BE2C (cell line): ENCODE data around the gene NCOA6.
A peak's percentile ranks its signal among the peaks of the same experiment; 100 is the strongest.

ENCODE experiments used
- DNase-seq: peaks from one replicate; pipeline ENCODE4 v3.0.0-alpha.2; 2020
- H3K27me3 ChIP-seq: fragments of 250-450 bp; sonication (Bioruptor Pico); 2 replicates; pipeline ENCODE4 v1.5.1; 2020; ENCODE audit warnings: mild to moderate bottlenecking
- H3K36me3 ChIP-seq: fragments of 250-450 bp; sonication (Bioruptor Pico); 2 replicates; pipeline ENCODE4 v1.5.1; 2020; ENCODE audit warnings: mild to moderate bottlenecking
- H3K4me1 ChIP-seq: fragments of 250-450 bp; sonication (Bioruptor Pico); 2 replicates; pipeline ENCODE4 v1.5.1; 2020
- H3K4me3 ChIP-seq: 2 replicates; pipeline ENCODE4 v1.5.1; 2011; ENCODE audit warnings: low read depth, low read length
- H3K9me3 ChIP-seq: fragments of 250-450 bp; sonication (Bioruptor Pico); 2 replicates; pipeline ENCODE4 v1.5.1; 2020
- CTCF ChIP-seq: IDR thresholded peaks from 2 replicates; pipeline ENCODE4 v1.5.1; 2012; ENCODE audit warnings: mild to moderate bottlenecking, low read depth, low read length

NCOA6 gene

DNA sequence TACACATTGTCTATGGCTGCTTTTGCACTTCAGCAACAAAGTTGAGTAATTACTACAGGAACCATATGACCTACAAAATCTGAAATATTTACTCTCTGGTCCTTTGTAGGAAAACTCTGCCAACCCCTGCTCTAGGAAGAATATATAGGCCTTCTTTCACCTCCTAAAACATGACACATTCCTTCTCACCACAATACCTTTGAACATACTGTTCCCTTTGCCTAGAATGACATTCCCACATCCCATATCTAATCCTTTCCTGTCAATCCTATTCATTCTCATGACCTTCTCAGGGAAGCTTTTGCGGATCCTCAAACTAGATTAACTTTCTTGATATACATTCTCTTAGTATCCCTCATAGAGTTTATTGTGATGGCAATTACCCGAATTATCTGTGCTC, 18.0 kb upstream of the NCOA6 start:
- H3K27me3 ChIP-seq = no peaks in the 10 kb centered on the region; the same call in none of the 2 replicates
- no peak overlapping the region for H3K4me3 ChIP-seq
- TF ChIP-seq CTCF = no peak
- peaks cover 3% of the 10 kb centered on the region; the same call in 1 of the 2 replicates for H3K9me3 ChIP-seq
- no peaks in the 10 kb centered on the region for H3K36me3 ChIP-seq
- no peak for DNase-seq
- H3K4me1 ChIP-seq = no peaks in the 10 kb centered on the region

DNA sequence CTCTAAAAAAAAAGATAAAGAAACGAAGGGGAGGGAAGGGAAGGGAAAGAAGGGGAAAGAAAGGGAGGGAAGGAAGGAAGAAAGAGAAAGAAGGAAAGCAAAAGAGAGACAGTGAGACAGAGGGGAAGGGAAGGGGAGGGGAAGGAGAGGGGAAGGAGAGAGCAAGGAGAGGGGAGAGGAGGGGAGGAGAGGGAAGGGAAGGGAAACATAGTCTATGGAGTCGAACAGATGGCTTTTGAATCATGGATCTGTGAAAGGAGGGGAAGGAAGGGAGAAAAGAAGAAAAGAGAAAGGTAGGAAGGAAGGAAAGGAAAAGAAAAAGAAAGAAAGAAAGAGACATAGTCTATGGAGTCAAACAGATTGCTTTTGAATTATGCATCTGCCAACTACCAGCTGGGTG, 16.7 kb upstream of the NCOA6 start:
- H3K9me3 ChIP-seq = peaks cover 3% of the 10 kb centered on the region; the same call in 1 of the 2 replicates
- no peak for TF ChIP-seq CTCF
- no peak for DNase-seq
- no peaks in the 10 kb centered on the region for H3K36me3 ChIP-seq
- no peak overlapping the region for H3K4me3 ChIP-seq
- H3K4me1 ChIP-seq = no peaks in the 10 kb centered on the region
- no peaks in the 10 kb centered on the region; the same call in none of the 2 replicates for H3K27me3 ChIP-seq

GRCh38 chr20:34834459-34834893, 9.0 kb upstream of the NCOA6 start:
- Histone ChIP-seq H3K27me3 (peaks cover 23% of the 10 kb centered on the region), H3K36me3 (no peaks in the 10 kb centered on the region), H3K4me1 (no peaks in the 10 kb centered on the region), H3K4me3 (peak overlapping the region; percentile 39), H3K9me3 (no peaks in the 10 kb centered on the region)
- no peak for DNase-seq
- TF ChIP-seq CTCF = peak; percentile 32; the same call in 1 of the 2 replicates

DNA sequence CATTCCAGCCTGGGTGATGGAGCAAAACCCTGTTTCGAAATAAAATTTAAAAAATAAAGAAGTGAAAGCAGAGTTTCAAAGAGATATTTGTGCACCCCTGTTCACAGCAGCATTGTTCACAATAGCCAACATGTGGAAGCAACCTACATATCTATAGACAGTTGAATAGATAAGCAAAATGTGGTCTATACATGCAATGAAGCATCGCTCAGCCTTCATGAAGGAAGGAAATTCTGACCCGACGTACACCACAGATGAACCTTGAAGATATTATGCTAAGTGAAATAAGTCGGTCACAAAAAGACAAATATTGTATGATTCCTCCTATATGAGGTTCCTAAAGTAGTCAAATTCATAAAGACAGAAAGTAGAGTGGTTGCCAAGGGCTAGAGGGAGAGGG, 6.5 kb upstream of the NCOA6 start:
- no peak for DNase-seq
- H3K27me3 ChIP-seq = peaks cover 23% of the 10 kb centered on the region
- no peaks in the 10 kb centered on the region for H3K4me1 ChIP-seq
- H3K9me3 ChIP-seq = no peaks in the 10 kb centered on the region
- TF ChIP-seq CTCF = no peak
- H3K36me3 ChIP-seq = no peaks in the 10 kb centered on the region
- H3K4me3 ChIP-seq = no peak overlapping the region

GRCh38 chr20:34829191-34829590, 3.7 kb upstream of the NCOA6 start:
- peaks cover 23% of the 10 kb centered on the region for H3K27me3 ChIP-seq
- H3K36me3 ChIP-seq = no peaks in the 10 kb centered on the region
- DNase-seq = no peak
- no peaks in the 10 kb centered on the region for H3K9me3 ChIP-seq
- H3K4me3 ChIP-seq = no peak overlapping the region
- TF ChIP-seq CTCF = no peak
- H3K4me1 ChIP-seq = no peaks in the 10 kb centered on the region

GRCh38 chr20:34824806-34825529, 483 bp downstream of the NCOA6 start:
- H3K27me3 ChIP-seq = no peaks in the 10 kb centered on the region; the same call in 1 of the 2 replicates

More at GRCh38 chr20:34824806-34825529, 483 bp downstream of the NCOA6 start:
- Histone ChIP-seq H3K36me3 (no peaks in the 10 kb centered on the region), H3K9me3 (no peaks in the 10 kb centered on the region), H3K4me1 (no peaks in the 10 kb centered on the region), H3K4me3 (peak overlapping the region; percentile 71)
- no peak for TF ChIP-seq CTCF
- peak; percentile 78 for DNase-seq
